ENCODE results near the gene OASL.

- TF ChIP-seq CTCF (IDR thresholded peaks at IDR 0.05): no peak
- no peak for TF ChIP-seq EZH2phosphoT487 (IDR thresholded peaks at IDR 0.05)
- no peak for TF ChIP-seq EZH2 (IDR thresholded peaks at IDR 0.05)
Measured at GRCh38 chr12:121065345-121065744, 26.3 kb upstream of the OASL start.
